ENCODE results near the gene TAB3. TPM values are rescaled to one million over a fixed set of nuclear protein-coding genes. Genes with fewer than 3 reads are reported as not detected.
A peak's percentile ranks its signal among the peaks of the same experiment; 100 is the strongest.

The TAB3 gene, protein sequence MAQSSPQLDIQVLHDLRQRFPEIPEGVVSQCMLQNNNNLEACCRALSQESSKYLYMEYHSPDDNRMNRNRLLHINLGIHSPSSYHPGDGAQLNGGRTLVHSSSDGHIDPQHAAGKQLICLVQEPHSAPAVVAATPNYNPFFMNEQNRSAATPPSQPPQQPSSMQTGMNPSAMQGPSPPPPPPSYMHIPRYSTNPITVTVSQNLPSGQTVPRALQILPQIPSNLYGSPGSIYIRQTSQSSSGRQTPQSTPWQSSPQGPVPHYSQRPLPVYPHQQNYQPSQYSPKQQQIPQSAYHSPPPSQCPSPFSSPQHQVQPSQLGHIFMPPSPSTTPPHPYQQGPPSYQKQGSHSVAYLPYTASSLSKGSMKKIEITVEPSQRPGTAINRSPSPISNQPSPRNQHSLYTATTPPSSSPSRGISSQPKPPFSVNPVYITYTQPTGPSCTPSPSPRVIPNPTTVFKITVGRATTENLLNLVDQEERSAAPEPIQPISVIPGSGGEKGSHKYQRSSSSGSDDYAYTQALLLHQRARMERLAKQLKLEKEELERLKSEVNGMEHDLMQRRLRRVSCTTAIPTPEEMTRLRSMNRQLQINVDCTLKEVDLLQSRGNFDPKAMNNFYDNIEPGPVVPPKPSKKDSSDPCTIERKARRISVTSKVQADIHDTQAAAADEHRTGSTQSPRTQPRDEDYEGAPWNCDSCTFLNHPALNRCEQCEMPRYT
- 4.5 and 6.8 TPM in 2 replicates for total RNA-seq

DNA sequence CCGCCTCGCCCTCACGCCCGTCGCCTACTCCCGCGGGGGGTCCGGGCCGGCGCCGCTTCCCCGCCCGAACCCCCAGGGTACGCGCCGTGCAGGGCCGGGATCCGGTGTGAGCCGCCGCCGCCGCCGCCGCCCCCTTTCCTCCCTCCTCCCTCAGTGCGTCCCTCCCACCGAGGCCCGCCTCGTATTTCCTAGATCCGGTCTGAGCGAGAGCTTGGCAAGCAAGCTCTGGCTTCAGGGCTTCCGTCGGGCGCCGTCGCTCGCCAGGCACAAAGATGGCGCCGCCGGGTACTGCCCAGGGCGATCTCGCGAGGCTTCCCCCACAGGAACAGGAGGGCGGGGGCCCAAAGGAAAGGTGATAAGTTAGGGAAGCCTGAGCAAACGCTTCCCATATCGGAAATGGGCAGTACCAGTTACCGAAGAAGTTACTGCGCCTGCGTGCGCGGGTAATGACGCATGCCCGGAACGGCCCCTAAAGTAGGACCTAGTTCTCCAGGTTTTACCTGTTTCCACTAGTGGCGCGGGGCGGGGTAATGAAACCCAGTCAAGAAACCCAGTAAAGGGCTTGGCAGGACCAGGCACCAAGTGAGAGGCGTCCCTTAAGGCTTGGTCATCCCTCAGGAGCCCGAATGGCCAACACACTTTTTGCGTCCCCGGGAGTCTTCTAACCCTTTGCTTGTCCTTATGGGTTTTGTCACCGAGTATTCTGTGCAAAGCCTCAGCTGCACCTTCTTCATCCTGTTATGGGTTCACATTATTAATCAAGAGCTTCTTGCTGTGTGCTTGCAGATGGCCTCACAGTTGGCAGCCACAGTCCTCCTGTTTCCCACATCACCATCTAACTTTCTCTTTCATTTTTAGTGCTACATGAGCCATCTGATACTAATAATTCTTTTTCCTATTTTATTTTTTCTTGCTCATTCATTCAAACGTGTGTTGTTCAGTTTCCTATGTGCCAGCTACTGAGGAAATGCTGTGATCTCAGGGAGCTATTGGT is at the start of gene TAB3:
TAB3 (minus strand) TSS at position 108 of the 994 bp plus-strand sequence. CDS start 29,666 bp downstream, outside the sequence.
- DNase-seq (ENCODE audit: low read depth in 2 of 2), result peak; percentile 91 to 96

- no peak for DNase-seq (ENCODE audit: low read depth in 2 of 2)
These were observed 49.2 kb upstream of the TAB3 start for GRCh38 chrX:30938295-30938694.

DNA sequence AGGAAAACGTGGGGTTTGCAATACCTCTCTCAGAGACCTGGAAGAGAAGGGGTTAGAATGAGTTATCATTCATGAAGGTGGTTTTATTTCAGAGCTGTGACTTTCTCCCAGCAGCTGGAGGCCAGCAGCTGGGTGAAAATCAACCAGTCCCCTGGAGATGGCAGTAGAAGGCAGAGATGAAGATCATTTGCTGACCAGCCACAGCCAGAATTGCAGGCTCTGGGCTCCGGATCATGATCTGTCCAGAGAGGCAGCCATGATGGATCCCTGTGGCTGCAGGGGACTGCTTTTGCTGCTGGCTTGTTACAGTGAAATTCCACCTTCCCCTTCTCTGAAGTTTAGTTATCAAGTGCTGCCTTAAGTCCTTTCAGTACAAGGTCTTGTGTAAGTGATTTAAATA is 46.9 kb upstream of the TAB3 start:
- no peak for DNase-seq (ENCODE audit: low read depth in 2 of 2)

DNA sequence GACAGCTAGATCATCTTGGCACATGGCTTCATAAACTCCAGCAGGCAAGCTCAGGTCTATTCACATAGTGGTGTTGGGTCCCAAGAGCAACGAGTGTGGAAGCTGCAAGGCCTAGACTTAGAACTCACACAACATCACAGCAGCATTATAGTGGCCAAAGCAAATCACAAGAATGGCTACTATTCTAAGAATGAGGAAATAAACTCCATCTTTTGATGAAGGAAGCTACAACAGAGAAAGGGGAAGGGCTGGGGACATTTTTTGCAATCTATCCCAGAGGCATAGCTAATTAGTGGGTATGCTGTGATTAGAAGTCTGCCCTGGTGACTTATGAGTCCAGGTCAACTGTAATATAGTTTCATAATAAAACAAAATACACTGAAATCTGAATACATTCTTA is 42.9 kb upstream of the TAB3 start:
- DNase-seq (ENCODE audit: low read depth in 2 of 2), result no peak

DNA sequence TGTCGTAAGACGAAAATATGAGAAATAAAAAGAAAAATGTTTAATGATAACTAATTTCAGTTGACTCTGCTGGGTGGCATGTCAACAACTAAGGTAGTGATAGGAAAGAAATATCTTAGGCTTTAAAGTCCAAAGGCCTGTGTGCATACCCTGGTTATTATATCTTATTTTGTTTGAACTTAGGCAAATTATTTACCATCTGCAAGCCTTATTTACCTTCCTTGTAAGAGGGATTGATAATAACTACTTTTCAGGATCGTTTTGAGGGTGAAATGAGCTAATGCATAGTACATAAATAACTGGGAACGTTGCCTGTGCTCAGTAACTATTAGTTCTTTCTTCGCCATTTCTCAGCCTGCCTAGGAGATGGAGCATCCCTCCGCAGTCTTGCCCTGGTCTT is 41.6 kb upstream of the TAB3 start:
- no peak for DNase-seq (ENCODE audit: low read depth in 2 of 2)

- DNase-seq (ENCODE audit: low read depth in 2 of 2), result no peak
These were observed 41.1 kb upstream of the TAB3 start for GRCh38 chrX:30930143-30930542.

GRCh38 chrX:30920271-30920670 is 31.2 kb upstream of the TAB3 start:
- no peak for DNase-seq (ENCODE audit: low read depth in 2 of 2)

DNA sequence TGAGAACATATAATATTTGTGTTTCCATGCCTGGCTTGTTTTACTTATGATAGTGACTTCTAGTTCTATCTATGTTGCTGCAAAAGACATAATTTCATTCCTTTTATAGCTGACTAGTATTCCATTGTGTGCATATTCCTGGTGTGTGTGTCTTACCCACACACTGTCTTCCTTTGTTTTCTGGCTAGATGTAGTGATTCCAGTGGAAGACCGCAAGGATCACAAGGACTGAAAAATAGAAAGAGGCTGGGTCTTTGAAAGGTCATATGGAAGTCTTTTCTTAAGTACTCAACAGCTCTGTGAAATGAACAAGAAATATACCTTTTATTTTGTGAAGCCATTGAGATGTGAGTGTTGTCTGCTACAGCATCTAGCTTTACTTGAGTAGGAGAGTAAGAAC is 29.4 kb upstream of the TAB3 start:
- DNase-seq (ENCODE audit: low read depth in 2 of 2), result no peak

- DNase-seq (ENCODE audit: low read depth in 2 of 2), result no peak
These were observed 24.4 kb upstream of the TAB3 start for GRCh38 chrX:30913492-30913891.

DNA sequence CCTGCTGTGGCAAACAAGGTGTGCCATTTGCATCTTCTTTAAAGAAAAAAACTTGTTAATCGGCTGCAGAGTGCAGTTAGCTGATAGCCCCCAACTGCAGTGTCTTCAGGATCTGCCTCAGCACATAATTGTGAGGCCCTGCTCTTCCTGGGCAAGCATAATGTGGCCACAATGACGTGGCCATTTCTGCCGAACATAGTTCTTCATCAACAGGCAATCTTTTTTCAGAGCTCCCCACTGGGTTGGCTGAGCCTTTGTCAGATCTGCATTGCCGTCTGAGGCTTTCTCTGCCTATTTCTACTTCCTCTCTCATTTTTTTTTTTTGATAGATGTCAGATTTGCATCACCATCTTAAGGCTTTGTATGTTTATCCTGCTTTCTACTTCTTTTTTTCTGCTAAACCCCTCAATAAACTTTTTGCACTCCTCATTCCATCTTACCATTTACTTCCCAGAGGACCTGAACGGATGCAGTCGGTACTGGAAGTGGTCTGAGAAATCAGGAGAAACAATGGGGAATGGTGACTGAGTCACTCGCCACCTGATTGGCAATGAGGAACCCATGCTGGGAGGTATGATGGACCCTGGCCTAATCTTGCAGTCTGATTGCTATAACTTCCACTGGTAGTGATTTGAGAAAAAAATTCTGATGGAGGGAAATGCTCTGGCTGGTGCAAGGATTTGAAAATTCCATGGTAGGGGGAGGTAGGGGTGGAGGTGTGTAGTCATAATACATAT is 21.2 kb upstream of the TAB3 start:
- DNase-seq (ENCODE audit: low read depth in 2 of 2), result no peak

DNA sequence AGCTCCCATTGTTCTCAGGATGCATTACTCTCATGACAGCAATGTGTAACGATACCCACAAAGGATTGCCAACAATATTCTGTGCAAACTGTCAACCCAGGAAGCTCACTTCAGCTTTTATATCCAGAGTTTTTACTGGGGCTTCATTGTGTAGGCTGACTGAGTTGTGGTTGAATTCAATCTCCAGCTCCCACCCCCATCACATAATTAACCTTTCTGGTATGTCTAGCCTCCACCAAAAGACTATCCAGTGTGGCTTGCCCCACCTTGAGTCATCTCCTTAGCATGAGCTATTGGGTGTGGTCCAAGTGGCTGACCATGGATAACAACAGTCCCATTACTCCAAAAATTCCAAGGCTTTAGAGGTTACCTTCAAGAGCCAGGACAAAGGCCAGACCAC is 17.7 kb upstream of the TAB3 start:
- DNase-seq (ENCODE audit: low read depth in 2 of 2), result no peak

- no peak for DNase-seq (ENCODE audit: low read depth in 2 of 2)
These were observed 16.3 kb upstream of the TAB3 start for GRCh38 chrX:30905321-30905720.

GRCh38 chrX:30904632-30905031 is 15.6 kb upstream of the TAB3 start:
- DNase-seq (ENCODE audit: low read depth in 2 of 2), result no peak

DNA sequence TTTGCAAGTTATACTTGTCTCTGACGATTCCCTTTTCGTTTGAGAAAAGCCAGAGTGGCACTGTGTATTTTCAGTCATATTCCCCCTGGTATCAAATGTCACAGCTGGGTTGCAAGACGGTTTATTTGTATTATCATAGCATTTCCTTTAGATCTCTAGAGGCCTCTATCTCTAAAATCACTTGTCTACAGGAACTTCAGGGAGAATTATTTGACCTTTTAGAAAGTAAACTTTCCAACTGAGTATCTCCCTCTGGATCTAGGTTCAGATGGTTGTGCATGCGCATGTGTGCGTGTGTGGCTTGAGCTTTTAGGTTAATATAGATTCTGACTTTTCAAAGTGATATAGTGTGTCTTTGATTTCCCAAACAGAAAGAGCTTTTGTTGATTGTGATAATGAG is 15.1 kb upstream of the TAB3 start:
- no peak for DNase-seq (ENCODE audit: low read depth in 2 of 2)

DNA sequence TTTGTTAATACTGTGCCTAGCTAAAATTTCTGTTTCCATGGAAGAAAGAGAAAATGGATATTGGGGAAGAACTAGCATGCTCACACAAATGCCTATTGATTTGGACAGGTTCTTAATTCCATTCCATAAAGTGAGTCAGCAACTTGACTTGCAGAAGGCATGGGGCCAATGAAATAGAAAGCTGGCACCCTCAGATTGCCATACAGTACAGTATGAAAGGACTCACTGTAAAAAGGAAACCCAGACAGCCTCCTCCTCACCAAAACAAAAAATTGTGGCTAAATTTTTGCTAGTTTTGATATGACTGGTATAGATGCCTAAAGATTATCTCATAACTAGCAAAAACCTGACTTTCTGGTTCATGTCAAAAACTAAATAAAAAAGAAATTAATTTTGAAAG is 11.2 kb upstream of the TAB3 start:
- DNase-seq (ENCODE audit: low read depth in 2 of 2), result no peak

- DNase-seq (ENCODE audit: low read depth in 2 of 2), result no peak
These were observed 9.8 kb upstream of the TAB3 start for GRCh38 chrX:30898886-30899285.

- DNase-seq (ENCODE audit: low read depth in 2 of 2), result no peak
These were observed 6.3 kb upstream of the TAB3 start for GRCh38 chrX:30895370-30895769.

GRCh38 chrX:30893206-30893605 is 4.2 kb upstream of the TAB3 start:
- DNase-seq (ENCODE audit: low read depth in 2 of 2), result no peak

DNA sequence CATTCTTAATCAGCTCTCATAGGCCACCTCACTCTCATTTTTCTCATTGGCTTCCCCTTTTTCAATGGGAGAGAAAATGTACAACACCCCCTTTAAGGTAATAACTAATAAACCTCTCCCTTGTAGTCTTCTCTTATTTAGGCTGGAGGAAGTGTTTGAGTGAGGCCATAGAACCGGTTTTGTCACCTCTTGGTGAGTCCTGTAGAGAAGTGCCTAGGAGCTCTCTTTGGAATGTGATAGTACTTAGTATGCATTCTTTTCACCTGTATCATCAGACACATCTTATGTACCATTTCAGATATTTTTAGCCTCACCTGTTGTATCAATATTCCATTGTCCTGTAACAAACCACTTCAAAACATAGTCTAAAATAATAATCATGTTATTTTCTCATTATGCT is 3.5 kb upstream of the TAB3 start:
- DNase-seq (ENCODE audit: low read depth in 2 of 2), result no peak

GRCh38 chrX:30888526-30889146 is 418 bp downstream of the TAB3 start:
- DNase-seq (ENCODE audit: low read depth in 2 of 2), result peak in 1 of 2 donors; percentile 8

GRCh38 chrX:30887721-30888120 is 1.3 kb downstream of the TAB3 start:
- no peak for DNase-seq (ENCODE audit: low read depth in 2 of 2)

All from dermis microvascular lymphatic vessel endothelial cell (primary cell).